CD4-positive, alpha-beta T cell treated with Interferon gamma for 1 hour (primary cell): ENCODE data around the gene PTPRU.
"Not testable (repeated sequence)": the region's sequence is repeated elsewhere in the genome, so short reads cannot be mapped to it uniquely, and the experiment has no call there.

Experiments
- DNase-seq: peaks from one replicate; pipeline ENCODE4 v3.0.0-alpha.2; 2020

Gene PTPRU

DNA sequence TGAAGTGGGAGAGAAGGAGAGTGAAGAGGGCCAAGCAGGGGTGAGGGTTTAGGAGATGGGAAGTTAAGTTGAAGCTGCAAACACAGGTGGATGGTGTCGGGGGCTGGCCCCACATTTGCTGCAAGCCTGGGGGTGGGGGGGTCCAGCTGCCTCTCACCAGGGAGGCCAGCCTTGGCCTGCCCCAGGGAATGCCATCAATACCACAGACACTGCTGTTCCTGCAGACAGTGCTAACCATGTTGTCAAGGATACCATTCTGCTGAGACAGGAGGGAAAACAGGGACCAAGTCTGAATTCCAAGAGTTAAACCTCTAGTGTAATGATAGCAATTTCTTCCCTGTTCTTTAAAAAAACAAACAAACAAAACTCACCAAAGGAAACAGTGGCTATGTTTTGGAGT, 13.6 kb upstream of the PTPRU start:
- DNase-seq, result no peak

DNA sequence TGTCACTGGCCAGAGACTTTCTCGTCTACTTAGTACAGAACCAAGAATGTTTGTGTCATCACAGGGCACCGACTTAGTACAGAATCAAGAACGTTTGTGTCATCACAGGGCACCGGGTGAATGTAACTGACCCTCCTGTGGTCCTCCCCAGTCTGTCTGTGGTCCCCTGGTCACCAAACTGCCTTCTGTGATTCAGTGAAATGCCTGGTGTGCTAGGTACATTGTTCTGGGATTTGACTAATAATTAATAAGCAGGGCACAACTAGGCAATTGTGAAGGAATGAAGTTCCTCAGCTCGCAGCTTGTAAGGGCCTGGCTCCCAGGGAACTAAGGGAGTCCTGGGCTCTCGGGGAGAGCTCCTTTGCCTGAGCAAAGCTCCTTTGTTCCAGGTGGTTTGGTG, 12.8 kb upstream of the PTPRU start:
- DNase-seq, result no peak

DNA sequence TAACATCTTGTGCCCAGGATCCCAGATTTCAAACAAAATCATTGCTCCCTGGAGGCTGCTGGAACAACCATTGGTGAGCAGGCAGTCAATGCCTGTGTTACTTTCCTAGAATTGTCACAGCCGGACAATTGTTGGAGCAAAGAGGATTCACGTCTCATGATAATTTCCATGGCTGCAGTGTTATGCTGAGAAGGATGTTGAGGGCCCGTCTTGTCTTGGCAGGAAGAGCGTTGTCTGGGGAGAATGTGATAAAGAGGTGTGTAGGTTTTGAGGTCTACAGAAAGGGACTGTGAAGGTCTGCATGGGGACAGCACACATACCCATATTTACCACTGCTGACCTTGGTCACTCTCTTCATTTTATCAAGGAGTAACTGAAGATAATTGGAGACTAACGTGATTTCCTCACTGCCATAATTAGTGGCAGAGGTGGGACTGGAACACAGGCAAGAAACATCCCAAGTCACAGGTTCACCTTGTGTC, 11.9 kb upstream of the PTPRU start:
- no peak for DNase-seq

DNA sequence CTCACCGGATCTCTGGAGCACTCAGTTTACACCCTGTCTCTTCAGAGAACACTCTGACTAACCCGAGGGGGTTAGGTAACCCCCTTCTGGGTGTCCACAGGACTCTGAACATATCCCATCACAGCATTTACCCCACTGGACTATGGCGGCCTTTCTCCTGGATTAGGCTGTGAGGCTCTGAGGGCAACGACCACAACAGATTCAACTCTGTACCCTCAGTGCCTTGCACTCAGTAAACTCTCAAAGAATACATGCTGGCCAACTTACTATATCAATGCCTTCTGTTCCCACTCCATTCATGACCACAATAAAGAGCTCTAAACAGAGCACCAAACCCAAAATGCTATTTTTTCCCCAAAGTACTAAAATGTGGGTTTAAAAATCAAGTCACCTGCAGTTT, 11.0 kb upstream of the PTPRU start:
- no peak for DNase-seq

DNA sequence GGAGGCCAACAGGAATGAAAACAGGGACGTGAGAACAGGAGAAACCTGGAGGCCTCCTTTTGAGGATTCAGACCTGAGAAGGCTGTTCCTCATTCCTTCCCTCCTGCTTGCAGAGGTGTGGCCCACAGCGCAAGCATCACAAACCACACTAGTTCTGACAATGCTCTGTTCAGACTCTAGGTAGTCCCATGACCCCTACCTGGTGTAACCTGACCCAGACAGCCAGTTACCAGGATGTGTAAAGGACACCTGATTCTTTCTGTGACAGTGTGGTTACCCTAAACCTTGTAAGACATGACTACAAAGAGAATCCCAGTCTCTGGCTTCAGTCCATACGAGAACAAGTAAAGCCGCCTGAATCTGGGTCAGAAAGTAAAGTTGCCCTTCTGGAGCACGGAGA, 8.8 kb upstream of the PTPRU start:
- DNase-seq, result no peak

DNA sequence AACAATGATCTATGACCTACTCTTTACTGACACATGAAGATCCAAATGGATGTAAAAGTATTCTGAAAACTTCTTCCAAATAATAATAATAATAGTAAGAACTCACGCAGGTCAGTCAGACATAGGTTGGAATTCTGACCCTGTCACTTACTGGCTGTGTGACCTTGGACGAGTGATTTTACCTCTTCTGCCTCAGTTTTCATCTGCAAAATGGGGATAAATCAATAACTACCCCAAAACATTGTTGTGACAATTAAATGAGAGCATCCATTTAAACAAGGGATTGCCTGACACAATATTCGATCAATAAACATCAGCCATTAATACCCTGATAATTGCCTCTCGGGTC, 6.1 kb upstream of the PTPRU start:
- no peak for DNase-seq

DNA sequence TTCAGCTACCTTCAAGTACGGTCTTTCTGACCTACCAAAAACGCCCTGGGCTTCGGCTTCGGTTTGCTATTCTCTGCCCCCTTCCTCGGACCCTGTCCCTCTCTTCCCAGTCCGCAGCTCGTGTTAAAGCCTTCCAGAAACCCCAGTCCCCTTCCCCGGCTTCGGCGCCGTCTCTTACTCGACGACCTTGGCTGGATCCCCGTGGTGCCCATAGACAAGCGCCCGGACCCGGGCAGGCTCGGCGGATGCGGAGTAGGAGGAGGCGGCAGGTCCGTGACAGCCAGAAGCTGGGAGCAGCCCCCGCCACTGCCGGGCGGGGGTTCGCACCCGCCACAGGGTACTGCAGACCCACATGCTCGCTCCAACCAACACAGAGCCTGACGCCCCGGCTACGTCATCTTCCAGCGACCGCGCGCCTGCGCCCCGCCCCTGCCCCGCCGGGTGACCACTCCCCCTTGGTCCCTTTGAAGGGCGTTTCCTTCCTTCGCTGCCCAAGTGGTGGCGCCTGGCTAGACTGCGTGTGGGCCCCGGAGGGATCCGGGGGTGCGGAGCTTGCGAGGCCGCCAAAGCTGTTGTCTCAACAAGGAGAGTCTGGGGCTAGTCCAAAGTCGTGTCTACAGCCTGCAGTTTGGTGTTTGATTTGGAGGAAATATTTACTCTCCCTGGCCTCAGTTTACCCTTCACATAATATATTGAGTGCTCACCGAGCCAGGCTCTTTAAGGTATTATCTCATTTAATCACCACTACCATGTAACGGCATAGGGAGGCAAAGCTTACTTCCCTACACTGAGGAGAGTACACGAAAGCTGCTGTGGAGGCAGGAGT, 5.6 kb upstream of the PTPRU start, which contains the start of gene MECR:
Gene MECR, minus strand, starts transcription at position 382 of the 826 bp plus-strand sequence. Its CDS starts 28 bp downstream, at position 354.
- peak; percentile 92 for DNase-seq

DNA sequence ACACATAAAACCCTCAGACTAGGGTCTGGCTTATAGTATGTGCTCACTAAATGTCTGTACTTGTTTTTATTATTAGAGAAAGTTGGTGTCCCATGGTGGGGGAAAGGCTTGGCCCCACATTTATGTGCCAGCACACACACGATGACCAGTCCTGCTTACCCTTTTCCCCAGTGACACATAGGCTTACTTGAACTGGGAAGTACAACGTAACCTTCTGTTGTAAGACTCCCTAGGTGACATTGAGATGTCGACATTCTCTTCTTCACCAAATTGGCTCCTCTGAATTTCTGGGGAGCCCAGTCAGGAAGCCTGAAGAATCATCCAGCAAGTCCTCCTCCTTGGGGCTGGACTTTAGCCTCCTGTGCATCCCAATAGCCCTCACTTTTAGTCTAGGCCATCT, 3.9 kb upstream of the PTPRU start:
- DNase-seq, result no peak

DNA sequence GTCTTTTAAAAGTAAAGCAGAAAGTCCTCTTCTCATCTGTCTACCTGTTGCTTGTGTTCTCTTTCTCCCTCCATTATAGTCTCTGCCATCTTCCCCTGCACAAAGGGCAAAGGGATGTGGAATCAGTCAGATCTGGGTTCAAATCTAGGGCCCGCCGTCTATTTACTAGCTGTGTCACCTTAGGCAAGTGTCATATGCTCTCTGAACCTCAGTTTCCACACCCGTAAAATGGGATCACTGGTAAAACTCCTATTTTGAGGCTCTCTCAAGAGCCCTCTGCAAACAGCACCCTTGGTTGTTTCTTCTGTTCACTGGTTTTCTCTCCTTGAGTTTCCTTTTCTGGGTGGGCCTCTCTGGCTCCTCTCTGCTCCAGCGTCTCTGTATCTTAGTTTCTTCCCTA, 2.6 kb upstream of the PTPRU start:
- DNase-seq, result no peak

DNA sequence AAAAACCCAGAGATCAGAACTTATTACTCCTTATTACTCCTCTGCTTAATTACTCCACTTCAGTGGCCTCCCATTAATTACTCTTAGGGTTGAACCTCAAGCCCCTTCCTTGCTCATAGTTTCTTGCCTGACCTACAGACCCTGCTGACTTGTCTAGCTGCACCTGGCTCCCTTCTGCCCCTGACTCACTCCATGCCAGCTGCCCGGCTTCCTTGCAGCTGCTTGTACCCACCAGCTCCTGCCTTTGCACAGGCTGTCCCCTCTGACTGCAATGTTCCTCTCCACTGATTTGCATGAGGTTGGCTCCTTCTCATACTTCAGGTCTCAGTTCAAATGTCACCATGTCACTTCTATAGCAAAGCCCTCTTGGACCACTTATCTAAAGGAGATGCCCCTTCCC, 1.9 kb upstream of the PTPRU start:
- no peak for DNase-seq

DNA sequence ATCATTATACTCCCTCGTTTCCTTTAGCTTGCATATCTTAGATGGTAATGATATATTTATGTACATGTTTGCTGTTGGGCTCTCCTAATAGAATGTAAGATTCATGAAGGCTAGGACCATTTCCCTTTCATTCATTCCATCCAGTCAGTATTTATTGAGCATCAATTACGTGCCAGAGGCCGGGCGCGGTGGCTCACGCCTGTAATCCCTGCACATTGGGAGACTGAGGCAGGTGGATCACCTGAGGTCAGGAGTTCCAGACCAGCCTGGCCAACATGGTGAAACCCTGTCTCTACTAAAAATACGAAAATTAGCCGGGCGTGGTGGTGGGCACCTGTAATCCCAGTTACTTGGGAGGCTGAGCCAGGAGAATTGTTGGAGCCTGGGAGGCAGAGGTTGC, 1.4 kb upstream of the PTPRU start:
- DNase-seq, result not testable (repeated sequence)

DNA sequence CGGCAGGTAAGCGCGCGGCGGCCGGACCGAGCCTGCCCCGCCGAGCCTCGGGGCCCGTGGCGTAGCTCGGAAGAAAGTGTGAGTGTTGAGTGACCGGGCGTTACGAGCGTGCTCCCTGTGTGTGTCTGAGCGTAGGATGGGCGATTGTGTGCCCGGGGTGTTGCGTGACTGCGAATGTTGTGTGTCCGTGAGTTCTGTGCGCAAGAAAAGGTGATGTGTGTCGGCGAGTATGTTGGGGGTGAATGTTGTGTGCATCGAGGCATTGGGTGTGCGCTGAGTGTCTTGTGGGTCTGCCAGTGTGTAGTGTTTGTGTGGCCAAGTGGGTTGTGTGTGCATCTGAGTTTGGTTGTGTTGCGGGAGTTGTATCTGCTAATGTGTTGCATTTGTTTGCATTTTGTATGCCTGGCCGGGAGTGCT, 398 bp downstream of the PTPRU start:
- no peak for DNase-seq

DNA sequence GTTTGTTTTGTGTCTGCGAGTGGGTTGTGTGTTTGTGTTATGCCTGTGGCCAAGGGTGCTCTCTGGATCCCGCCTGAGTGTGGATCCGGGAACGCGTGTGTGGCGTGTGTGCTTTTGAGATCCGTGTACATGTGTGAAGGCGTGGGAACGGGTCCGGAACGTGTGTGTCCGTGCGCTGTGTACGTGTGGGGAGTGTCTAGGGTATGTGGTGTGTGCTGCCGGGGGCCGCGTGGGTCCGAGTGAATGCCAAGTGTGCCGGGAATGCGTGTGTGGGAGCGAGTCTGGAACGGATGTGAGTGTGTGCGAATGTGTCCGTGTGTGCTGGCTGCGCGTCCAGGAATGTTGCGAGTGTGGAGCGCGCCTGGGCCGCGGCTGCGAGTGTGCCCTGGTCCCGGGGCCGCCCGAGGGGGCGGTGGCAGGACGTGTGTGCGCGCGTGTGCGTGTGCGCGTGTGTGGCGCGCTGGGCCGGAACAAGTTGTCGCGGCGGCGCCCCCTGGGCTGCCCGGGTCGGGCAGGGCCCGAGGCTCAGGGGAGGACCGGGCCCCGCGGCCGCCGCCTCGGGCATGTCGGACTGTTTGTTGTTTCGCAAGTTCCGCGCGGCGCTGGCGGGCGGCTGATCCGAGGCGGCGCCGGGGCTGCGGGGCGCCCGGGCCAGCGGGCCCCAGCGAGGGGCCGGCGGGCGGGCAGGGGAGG, 953 bp downstream of the PTPRU start:
- DNase-seq, result peak; percentile 4

DNA sequence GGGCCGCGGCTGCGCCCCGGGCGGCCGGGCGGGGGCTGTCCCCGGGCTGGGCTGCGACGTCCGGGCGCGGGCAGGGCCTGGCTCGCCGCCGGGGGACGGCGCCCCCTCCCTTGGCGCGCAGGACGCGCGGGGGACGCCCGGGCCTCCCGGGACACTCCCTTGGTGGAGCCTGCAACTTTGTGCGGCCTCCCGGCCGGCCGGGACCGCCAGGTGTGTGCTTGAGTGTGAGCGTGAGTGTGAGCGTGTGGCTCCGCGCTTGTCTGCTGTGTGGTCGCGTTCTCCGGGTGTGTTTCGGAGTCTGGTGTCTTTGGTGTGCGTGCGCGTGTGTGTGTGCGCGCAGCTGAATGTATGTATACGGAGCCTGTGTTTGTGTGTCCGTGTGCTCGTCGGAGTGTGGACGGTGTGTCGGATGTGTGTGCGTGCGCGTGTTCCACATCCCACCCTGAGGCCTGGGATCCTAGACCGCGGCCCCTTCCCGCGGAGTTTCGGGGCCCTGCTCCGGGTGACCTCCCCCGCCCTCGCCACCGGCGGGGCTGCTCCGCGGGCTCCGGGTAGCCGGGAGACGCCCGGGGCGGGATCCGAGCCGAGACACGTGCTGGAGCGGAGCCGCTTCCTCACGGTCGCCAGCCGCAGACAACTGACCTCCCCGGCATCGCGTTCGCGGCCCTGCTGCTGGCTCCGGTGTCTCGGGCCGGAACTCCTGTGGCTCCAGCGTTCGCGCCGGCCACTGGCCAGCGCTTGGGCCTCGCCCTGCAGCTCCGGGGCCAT, 1.7 kb downstream of the PTPRU start:
- no peak for DNase-seq

DNA sequence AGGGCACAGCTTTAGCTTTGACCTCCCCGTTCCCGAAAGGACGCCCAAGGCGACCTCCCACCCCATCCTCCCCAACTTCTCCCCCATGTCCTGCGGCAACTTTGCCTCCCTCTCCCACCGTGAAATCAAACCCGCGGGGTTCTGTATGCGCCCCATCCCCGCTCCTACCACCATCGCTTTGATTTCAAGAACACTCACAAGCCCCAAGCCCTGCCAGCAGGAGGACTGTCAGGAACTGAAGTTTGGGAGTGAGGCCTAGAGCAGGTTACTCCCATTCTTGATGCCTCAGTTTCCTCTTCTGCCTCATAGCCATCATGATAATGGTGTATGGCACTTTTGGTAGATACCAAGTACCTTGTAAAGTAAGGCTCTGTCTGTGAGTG, 2.3 kb downstream of the PTPRU start:
- DNase-seq, result no peak

DNA sequence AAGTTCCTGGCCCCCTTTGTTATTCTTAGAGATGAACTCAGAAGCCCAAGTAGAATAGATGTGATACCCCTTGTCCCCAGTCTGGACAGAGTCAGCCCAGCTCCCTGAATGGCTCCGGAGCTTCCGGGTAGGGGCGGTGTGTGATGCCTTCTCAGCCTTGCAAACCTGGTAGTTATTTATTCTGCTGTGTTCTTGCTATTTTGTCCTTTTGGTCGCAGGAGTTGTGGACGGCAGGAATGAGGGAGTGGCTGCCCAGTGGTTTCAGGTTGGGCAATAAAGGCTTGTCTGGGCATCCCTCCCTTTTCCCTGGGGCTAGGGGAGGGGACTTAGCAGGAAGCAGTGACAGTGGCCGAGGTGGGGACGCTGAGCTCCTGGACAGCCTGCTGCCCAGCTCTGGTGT, 2.8 kb downstream of the PTPRU start:
- DNase-seq, result no peak

DNA sequence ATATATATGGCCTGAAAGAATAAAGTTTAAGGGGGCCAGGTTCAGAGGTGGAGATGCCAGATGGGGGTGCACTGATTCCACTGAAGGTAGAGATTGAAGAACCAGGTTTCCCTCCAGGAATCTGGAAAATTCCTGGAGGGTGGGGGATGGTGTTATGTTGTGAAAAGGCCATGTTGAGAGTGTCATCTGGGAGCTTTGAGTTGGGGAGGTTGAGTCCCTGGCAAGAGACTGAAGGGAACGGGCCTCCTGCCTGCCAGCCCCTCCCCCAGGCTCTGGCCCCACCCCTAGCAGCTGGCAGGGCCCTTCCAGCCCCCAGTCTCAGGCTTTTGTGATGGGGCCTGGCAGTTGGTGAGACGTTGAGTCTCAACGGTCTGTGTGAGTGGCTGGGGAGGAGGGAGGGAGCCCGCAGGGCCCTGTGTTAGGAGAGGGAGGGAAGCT, 4.1 kb downstream of the PTPRU start:
- no peak for DNase-seq

DNA sequence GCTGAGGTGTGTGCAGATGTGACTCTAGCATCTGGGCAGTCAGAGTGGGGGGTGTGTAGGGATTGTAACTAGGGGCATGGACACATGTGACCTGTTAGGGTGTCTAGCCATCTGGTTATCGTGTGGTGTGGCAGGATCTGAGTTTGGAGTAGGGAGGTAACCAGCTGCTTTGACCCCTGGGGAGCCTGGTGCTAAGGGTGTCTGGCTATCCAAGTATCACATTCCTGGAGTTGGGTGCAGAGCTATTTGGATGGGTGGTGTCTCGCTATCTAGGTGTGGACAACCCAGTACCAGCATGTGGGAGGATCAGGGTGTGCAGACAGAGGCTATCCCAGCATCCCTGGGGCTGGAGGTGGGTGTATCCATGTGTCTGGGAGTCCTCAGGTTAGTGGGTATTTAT, 4.7 kb downstream of the PTPRU start:
- no peak for DNase-seq

DNA sequence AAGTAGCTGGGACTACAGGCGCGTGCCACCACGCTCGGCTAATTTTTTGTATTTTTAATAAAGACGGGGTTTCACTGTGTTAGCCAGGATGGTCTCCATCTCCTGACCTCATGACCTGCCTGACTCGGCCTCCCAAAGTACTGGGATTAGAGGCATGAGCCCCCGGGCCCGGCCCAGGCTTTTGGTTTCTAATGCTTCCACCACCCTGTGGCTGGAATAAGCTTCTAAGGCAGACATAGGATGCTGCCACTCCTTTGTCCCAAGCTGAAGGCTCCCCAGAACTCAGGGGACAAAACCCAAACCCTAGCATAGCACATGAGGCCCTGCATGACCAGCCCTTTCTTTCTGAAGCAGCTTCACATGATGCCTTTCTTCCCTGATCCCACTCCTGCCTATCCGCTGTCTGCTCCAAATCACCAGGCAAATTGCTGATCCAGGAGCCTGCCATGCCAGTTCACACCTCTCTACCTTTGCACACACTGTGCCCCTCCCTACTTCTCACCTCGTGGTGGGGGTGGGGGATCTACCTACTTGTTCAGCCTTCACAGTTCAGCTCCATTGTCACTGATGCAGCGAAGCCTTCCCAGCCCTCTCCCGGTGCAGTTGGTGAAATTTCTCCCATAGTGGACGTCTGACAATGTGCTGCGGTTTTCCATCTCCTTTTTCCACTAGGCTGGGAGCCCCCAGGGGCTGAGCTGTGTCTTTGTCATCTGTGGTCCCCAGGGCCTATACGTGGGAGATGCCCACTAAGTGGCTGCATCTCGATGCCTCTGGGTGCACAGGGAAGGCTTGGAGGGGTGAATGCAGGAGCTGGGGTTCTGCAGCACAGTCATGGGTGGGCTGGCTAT, 6.9 kb downstream of the PTPRU start:
- no peak for DNase-seq

DNA sequence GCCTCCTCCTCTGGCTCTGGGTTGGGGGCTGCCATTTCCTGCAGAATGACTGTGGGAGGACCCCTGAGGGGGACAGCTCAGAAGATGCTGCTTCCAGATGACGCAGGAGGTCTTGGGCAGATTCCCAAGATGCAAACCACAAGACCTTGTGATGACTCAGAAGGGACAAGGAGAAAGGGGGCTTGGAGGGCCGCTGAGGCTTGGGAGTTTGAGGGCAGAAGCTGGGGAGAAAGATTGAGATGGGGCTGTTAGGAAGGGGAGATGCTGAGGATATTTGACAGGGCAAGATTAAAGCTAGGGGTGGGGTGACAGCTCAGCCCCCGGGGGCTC, 7.5 kb downstream of the PTPRU start:
- no peak for DNase-seq

DNA sequence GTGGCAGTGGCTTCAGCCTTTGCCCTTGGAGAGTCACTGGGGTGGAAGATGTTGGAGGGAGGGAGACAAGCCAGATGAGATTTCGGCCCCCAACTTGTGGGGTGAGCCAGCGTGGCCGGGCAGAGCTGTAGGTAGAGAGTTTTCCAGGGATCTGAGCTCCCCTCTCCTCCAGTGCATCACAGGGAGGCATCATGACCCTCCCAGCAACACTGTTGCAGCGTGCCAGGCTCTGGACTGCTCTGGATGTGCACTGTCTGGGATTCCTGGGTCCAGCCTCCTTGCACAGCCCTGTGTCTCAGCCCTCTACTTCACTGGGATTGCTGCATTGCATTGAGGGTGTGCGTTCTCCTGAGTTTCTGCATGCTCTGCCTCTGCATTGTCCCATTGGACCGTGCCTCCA, 8.9 kb downstream of the PTPRU start:
- DNase-seq, result no peak

DNA sequence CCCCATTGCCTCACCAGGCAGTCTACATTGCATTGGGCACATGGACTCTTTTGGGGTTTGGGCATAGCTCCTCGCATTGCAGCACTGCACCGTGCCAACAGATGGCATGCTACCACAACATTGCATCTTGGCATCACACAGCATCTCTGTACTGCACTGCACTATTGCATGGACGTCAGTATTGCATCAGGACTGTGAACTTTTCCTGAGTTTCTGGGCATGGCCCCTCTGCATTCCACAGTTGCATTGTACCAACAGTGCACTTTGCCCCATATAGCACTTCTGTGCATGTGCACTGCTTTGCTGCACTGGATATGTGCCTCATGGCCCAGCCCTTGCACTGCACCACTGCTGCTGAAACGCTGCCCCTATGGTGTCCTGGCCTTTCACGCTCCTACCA, 9.6 kb downstream of the PTPRU start:
- DNase-seq, result no peak

DNA sequence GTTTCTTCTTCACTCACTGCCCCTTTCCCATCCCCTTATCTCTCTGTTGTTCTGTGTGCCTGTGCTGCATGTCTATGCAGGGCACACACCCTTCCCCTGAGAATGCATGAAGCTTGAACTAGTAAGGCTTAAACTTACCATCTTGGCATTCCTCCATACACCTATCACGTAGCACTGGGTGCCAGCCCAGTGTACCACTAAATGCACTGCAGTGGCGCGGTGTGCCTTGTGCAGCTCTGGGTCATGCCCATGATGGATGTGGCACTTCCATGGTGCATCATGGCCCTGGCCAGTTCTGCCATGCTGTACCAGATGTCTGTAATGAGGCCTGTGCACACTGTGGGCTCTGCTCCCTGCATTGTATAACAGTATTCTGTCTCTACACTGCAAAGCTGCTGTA, 10.7 kb downstream of the PTPRU start:
- DNase-seq, result no peak
